Measurements from ENCODE around the gene PIK3IP1. TPM values are rescaled to one million over a fixed set of nuclear protein-coding genes. Genes with fewer than 3 reads are reported as not detected.

The PIK3IP1 gene
- total RNA-seq, 2 donors from 2014 or later: 14.6 to 17.6 TPM

DNA sequence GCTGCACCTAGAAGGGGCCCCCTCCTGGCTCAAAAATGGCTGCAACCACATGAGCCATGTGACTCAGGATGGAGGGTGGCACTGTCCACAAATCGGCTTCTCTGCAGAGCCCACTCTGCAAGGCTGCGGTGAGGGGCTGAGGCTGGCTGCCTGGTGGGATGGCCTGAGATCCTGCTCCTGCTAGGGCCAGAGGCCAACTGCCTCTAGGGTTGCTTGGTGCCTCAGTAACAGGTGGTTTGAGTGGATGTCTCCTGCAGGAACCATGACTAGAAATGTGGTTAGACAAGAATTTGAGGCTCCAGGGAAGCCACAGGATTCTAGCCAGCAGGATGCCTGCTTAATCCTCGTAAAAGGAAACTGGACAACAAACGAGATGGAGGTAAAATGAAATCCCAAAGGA lies 36.7 kb upstream of the PIK3IP1 start:
- Histone ChIP-seq H3K27me3 (no peaks in the 10 kb centered on the region), H3K4me1 (no peaks in the 10 kb centered on the region), H3K9me3 (no peaks in the 10 kb centered on the region), H3K27ac (no peak overlapping the region), H3K4me3 (no peak overlapping the region), H3K36me3 (peaks cover 85% of the 10 kb centered on the region)
- no peak for DNase-seq (ENCODE audit: low spot score)
- TF ChIP-seq, protein P1, sequence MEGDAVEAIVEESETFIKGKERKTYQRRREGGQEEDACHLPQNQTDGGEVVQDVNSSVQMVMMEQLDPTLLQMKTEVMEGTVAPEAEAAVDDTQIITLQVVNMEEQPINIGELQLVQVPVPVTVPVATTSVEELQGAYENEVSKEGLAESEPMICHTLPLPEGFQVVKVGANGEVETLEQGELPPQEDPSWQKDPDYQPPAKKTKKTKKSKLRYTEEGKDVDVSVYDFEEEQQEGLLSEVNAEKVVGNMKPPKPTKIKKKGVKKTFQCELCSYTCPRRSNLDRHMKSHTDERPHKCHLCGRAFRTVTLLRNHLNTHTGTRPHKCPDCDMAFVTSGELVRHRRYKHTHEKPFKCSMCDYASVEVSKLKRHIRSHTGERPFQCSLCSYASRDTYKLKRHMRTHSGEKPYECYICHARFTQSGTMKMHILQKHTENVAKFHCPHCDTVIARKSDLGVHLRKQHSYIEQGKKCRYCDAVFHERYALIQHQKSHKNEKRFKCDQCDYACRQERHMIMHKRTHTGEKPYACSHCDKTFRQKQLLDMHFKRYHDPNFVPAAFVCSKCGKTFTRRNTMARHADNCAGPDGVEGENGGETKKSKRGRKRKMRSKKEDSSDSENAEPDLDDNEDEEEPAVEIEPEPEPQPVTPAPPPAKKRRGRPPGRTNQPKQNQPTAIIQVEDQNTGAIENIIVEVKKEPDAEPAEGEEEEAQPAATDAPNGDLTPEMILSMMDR (IDR thresholded peaks at IDR 0.05): no peak

DNA sequence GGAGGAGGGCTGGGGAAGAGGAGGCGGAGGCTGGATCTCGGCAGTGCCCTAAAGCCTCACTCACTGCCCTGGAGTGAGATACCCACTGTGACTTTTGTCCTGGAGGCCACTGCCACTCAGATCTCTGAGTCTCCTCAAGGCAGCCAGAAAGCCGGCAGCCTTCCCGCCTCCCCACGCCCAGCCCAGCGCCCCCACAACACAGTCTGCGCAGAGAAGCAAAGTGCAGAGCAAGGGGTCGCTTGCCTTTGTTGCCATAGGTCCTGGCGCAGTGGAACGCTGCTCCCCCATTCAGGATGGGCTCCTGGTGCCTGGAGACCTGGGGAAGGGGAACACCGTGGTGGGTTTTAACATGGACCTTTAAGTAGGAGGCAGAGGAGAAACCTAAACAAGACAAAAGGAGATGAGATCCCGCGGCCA lies 36.3 kb upstream of the PIK3IP1 start:
- H3K9me3 ChIP-seq: no peaks in the 10 kb centered on the region
- no peak overlapping the region for H3K27ac ChIP-seq
- no peak for DNase-seq (ENCODE audit: low spot score)
- TF ChIP-seq, protein P1 (IDR thresholded peaks at IDR 0.05): no peak
- no peaks in the 10 kb centered on the region for H3K27me3 ChIP-seq
- no peaks in the 10 kb centered on the region for H3K4me1 ChIP-seq
- peaks cover 80% of the 10 kb centered on the region for H3K36me3 ChIP-seq
- H3K4me3 ChIP-seq: no peak overlapping the region

DNA sequence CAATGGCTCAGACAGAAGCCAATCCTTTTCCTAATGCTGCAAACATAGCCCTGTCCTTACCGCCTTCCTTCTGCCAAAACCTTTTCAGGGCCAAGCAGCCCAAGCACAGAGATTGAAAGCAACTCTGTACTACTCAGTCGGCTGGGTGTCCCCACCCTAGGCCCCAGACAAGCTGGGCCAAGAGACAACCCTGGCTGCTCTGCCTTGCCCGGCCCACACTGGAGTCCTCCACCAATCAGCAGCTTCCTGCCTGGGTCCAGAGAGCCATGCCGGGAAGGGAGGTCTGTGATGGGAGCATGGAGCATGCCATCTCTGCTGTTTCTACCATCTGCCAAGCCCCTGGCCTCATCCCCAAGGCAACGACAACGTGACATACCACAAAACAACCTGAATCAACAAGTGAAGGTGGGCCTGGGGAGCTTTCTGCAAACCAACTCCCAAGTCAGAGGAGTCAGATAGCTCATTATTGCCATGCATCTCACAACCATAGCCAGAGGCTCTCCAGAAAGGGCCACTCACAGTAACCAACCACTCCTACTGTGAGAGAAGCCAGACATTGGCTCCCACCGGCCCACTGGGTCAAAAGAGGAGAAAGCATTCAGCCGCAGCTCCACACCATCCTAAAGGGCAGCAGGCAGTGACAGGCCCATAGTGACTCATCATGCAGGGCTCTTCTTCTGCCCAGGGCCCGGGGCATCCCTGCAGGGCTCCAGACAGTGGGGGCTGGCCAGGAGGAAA lies 35.7 kb upstream of the PIK3IP1 start:
- TF ChIP-seq, protein P1 (IDR thresholded peaks at IDR 0.05): no peak
- H3K27me3 ChIP-seq: no peaks in the 10 kb centered on the region
- no peak for DNase-seq (ENCODE audit: low spot score)
- H3K4me3 ChIP-seq: no peak overlapping the region
- H3K27ac ChIP-seq: no peak overlapping the region
- H3K36me3 ChIP-seq: peaks cover 76% of the 10 kb centered on the region
- H3K9me3 ChIP-seq: no peaks in the 10 kb centered on the region
- H3K4me1 ChIP-seq: no peaks in the 10 kb centered on the region

DNA sequence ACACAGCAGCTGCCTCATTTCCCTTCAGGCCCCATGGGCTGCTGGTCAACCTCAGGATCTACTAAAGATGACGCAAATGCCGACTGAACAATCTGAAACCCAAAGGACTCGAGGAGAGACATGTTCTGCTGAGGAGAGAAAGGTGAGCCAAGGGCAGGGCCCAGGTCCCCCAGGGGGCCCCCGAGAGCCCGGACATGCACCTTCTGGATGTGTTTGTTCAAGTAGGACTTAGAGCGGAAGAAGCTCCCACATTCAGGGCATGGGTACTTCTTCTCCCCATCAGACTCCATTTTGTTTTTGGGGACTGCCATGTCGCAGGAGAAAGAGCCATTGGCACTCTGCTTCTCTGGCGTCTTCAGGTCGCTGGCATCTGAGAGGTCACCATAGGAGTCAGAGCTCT lies 34.6 kb upstream of the PIK3IP1 start:
- Histone ChIP-seq H3K9me3 (no peaks in the 10 kb centered on the region), H3K27ac (no peak overlapping the region), H3K4me1 (no peaks in the 10 kb centered on the region), H3K27me3 (no peaks in the 10 kb centered on the region), H3K36me3 (peaks cover 68% of the 10 kb centered on the region), H3K4me3 (no peak overlapping the region)
- TF ChIP-seq, protein P1 (IDR thresholded peaks at IDR 0.05): no peak
- DNase-seq (ENCODE audit: low spot score): no peak

DNA sequence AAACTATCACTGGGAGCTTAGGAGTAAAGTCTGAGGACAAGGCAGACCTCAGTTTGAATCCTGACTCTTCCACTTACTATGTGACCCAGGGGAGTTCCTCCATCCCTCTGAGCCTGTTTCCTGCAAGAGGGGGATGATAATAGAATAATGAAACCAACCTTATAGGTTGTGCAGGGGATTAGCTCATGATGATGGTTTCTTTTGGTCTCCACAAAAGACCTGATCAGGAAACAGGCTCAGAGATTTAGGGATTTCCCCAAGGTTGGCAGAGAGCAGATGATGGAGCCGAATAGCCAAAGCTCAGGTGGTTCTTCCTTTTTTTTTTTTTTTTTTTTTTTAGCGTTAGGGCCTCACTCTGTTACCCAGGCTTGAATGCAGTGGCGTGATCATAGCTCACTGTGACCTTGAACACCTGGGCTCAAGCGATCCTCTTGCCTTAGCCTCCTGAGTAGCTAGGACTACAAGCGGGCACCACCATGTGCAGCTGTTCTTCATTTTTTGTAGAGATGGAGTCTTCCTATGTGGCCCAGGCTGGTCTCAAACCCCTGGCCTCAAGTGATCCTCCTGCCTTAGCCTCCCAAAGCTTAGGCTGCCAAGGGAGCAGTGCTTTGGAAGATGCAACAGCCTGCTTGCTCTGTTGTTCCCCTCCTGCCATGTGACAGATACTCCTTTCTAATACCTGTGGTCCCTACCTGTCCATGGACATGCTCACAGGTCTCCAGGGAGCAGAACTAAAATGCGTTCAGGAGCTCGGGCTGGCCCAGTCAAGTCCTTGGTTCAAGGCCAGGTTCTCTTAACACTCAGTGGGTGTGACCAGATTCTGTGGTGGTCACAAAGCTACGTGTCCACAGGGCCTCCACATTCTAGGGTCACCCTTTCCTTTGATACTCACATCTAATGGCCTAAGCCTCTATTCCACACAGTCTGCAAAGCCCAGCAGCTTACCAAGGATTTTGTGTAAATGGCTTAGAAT lies 31.6 kb upstream of the PIK3IP1 start:
- TF ChIP-seq, protein P1 (IDR thresholded peaks at IDR 0.05): no peak
- H3K4me3 ChIP-seq: no peak overlapping the region
- H3K9me3 ChIP-seq: no peaks in the 10 kb centered on the region
- no peaks in the 10 kb centered on the region for H3K4me1 ChIP-seq
- DNase-seq (ENCODE audit: low spot score): no peak
- H3K36me3 ChIP-seq: peaks cover 43% of the 10 kb centered on the region
- no peak overlapping the region for H3K27ac ChIP-seq
- no peaks in the 10 kb centered on the region for H3K27me3 ChIP-seq

Data from right atrium auricular region (tissue), 2 donors.